HepG2 (cell line): ENCODE results near the gene GOT1. TPM values are rescaled to one million over a fixed set of nuclear protein-coding genes. Genes with fewer than 3 reads are reported as not detected.

Experiments
- ATAC-seq: fragments of 200-7000 bp; cut with Tn5 transposase; 3 replicates; pipeline ENCODE4 v1.9.1; 2020; ENCODE audit warnings: mild to moderate bottlenecking, moderate library complexity
- BruUV-seq: library from RNA; stranded (reverse); fragments of 400-500 nt; replicated peaks from 2 replicates; lab custom pipeline; 2021; lab: Mats Ljungman, UMichigan
- CTCF ChIA-PET: fragments of 300-600 bp; formaldehyde crosslinking; extraction: SDS; loops from one replicate; lab custom pipeline; 2021; ENCODE audit warnings: low total read pairs, inconsistent platforms, low intra/inter-chr PET ratio; lab: Yijun Ruan, JAX
- POLR2A ChIA-PET: fragments of 350-600 bp; sonication (Branson Sonifier 250); formaldehyde crosslinking; loops from one replicate; lab custom pipeline; 2020; ENCODE audit warnings: antibody characterized with exemption, inconsistent platforms; lab: Yijun Ruan, JAX
- DNase-seq: peaks from one replicate; pipeline ENCODE4 v3.0.0-alpha.2; 2015; ENCODE audit warnings: low spot score
- FAIRE-seq: peaks from 3 replicates; lab custom pipeline; 2011; peaks lifted over from hg19 to GRCh38; lab: Jason Lieb, UNC
- H2AFZ ChIP-seq: one replicate; pipeline ENCODE4 v1.6.1; 2011; ENCODE audit warnings: low read length, inconsistent platforms
- H3K27ac ChIP-seq: fragments of 300-600 bp; 3 replicates; pipeline ENCODE4 v1.8.0; 2011; ENCODE audit warnings: mixed run types, mild to moderate bottlenecking, mixed read lengths, low read length, inconsistent platforms; ENCODE audit not compliant: insufficient read depth; ENCODE audit errors: extremely low read length
- H3K27me3 ChIP-seq, 2 experiments: fragments of 200-600 bp in 1 of 2; 2 replicates in 1 of 2; 3 replicates in 1 of 2; pipeline versions ENCODE4 v1.6.0 to v1.8.0; 2011; ENCODE audit warnings: low read length in 2 of 2, mild to moderate bottlenecking in 2 of 2, moderate library complexity in 2 of 2, inconsistent platforms in 1 of 2; ENCODE audit not compliant: insufficient read depth in 2 of 2, control insufficient read depth in 1 of 2
- H3K36me3 ChIP-seq, 2 experiments: fragments of 200-600 bp in 1 of 2; replicated peaks in 1 of 2; 2 replicates in 1 of 2; 3 replicates in 1 of 2; pipeline versions ENCODE4 v1.5.1 to v1.8.0; 2011; ENCODE audit warnings: low read length in 2 of 2, inconsistent platforms in 1 of 2; ENCODE audit not compliant: insufficient read depth in 2 of 2, control insufficient read depth in 1 of 2
- H3K4me1 ChIP-seq: 2 replicates; pipeline ENCODE4 v1.5.1; 2012; ENCODE audit warnings: low read length, inconsistent platforms; ENCODE audit not compliant: insufficient read depth
- H3K4me2 ChIP-seq: 2 replicates; pipeline ENCODE4 v1.6.0; 2011; ENCODE audit warnings: low read depth, low read length, inconsistent platforms
- H3K4me3 ChIP-seq, 3 experiments: fragments of 200-600 bp in 1 of 3; sonication (generic), shearing (Covaris generic) in 1 of 3; replicated peaks in 1 of 3; 2 replicates each; pipeline ENCODE4 v1.5.1; 2011 to 2016; ENCODE audit warnings: low read length in 3 of 3, inconsistent platforms in 2 of 3, low read depth in 2 of 3, mild to moderate bottlenecking in 2 of 3, control low read depth in 1 of 3, mixed read lengths in 1 of 3; ENCODE audit not compliant: insufficient read depth in 1 of 3
- H3K79me2 ChIP-seq: one replicate; pipeline ENCODE4 v1.6.1; 2011; ENCODE audit warnings: low read length, inconsistent platforms; ENCODE audit not compliant: insufficient read depth
- H3K9ac ChIP-seq: 2 replicates; pipeline ENCODE4 v1.6.0; 2011; ENCODE audit warnings: mild to moderate bottlenecking, low read depth, low read length, inconsistent platforms; ENCODE audit not compliant: insufficient read depth
- H3K9me3 ChIP-seq: 2 replicates; pipeline ENCODE4 v1.5.1; 2012; ENCODE audit warnings: mild to moderate bottlenecking, low read length
- H4K20me1 ChIP-seq: 2 replicates; pipeline ENCODE4 v1.6.0; 2011; ENCODE audit warnings: inconsistent platforms, mild to moderate bottlenecking, low read length, moderate library complexity; ENCODE audit not compliant: insufficient read depth
- ARHGAP35 ChIP-seq: sonication (generic); formaldehyde crosslinking; IDR thresholded peaks from 2 replicates; pipeline ENCODE4 v1.9.0; 2022; ENCODE audit warnings: mild to moderate bottlenecking, inconsistent platforms, moderate library complexity, missing genetic modification reagents, borderline replicate concordance
- ATM ChIP-seq: fragments of 450-650 bp; IDR thresholded peaks from 2 replicates; pipeline ENCODE4 v1.7.1; 2017; ENCODE audit warnings: mild to moderate bottlenecking, borderline replicate concordance
- CENPX ChIP-seq: sonication (generic); formaldehyde crosslinking; IDR thresholded peaks from 2 replicates; pipeline ENCODE4 v1.9.0; 2021; ENCODE audit warnings: mild to moderate bottlenecking, missing genetic modification reagents, moderate library complexity
- MAFF ChIP-seq: IDR thresholded peaks from 2 replicates; pipeline ENCODE4 v1.6.1; 2011; ENCODE audit warnings: low read depth, low read length, improper control_type of control experiment
- MAFK ChIP-seq, 2 experiments: IDR thresholded peaks in 1 of 2; conservative IDR thresholded peaks in 1 of 2; 2 replicates each; pipeline ENCODE4 v1.6.1; 2011; ENCODE audit warnings: improper control_type of control experiment in 2 of 2, low read length in 2 of 2
- NONO ChIP-seq, 2 experiments: fragments of 450-650 bp in 1 of 2; sonication (generic) in 1 of 2; formaldehyde crosslinking in 1 of 2; IDR thresholded peaks in 1 of 2; conservative IDR thresholded peaks in 1 of 2; 2 replicates each; pipeline versions ENCODE4 v1.6.1 to v1.8.0; 2017 to 2022; ENCODE audit warnings: mild to moderate bottlenecking in 1 of 2, missing genetic modification reagents in 1 of 2, moderate library complexity in 1 of 2
- RBAK ChIP-seq: sonication (generic); formaldehyde crosslinking; IDR thresholded peaks from 2 replicates; pipeline ENCODE4 v1.5.1; 2020; ENCODE audit warnings: mild to moderate bottlenecking, missing genetic modification reagents
- RORA ChIP-seq: sonication (generic); formaldehyde crosslinking; IDR thresholded peaks from 2 replicates; pipeline ENCODE4 v1.5.0; 2020; ENCODE audit warnings: mild to moderate bottlenecking, missing genetic modification reagents, moderate library complexity
- SPEN ChIP-seq: sonication (generic); formaldehyde crosslinking; IDR thresholded peaks from 2 replicates; pipeline ENCODE4 v1.5.1; 2020; ENCODE audit warnings: low read depth, mild to moderate bottlenecking, missing genetic modification reagents
- USF2 ChIP-seq, 2 experiments: sonication (generic) in 1 of 2; formaldehyde crosslinking in 1 of 2; IDR thresholded peaks; 2 replicates each; pipeline versions ENCODE4 v1.5.1 to v1.6.1; 2011 to 2020; ENCODE audit warnings: borderline replicate concordance in 1 of 2, low read depth in 1 of 2, low read length in 1 of 2, mild to moderate bottlenecking in 1 of 2, missing genetic modification reagents in 1 of 2, moderate library complexity in 1 of 2
- ZNF432 ChIP-seq: sonication (generic); formaldehyde crosslinking; IDR thresholded peaks from 2 replicates; pipeline ENCODE4 v1.5.0; 2020; ENCODE audit warnings: missing genetic modification reagents, mild to moderate bottlenecking, borderline replicate concordance
- WGBS: methylation state at CpG from one replicate; pipeline ENCODE4 v1.1.6; 2017; ENCODE audit warnings: low lambda C conversion rate; 5-methylcytosine and 5-hydroxymethylcytosine counted together
- in situ Hi-C: cut with HindIII; loops from 2 replicates; pipeline ENCODE4 v1.10.0; 2017; ENCODE audit warnings: low pct_unique_long_range_greater_than_20kb; ENCODE audit not compliant: extremely low pct_ligation_motif_present
- intact Hi-C: fragments of 100-400 bp; cut with micrococcal nuclease; formaldehyde crosslinking; loops from one replicate; pipeline ENCODE4 v1.10.0; 2022; ENCODE audit not compliant: unreplicated experiment
- polyA plus RNA-seq, 8 experiments: library from polyadenylated mRNA; depleted of rRNA in 3 of 8; stranded (reverse) in 7 of 8; unstranded in 1 of 8; fragments of >200 nt; fragmentation: Illumina TruSeq in 4 of 8; extraction: Trizol in 4 of 8; gene quantifications; 2 replicates each; pipeline versions ENCODE4 v1.2.1 to v1.2.3, GENCODE V29; 2011 to 2016; ENCODE audit warnings: low read depth in 4 of 8, missing spikeins in 1 of 8, mixed read lengths in 1 of 8; ENCODE audit not compliant: insufficient read depth in 1 of 8
- total RNA-seq, 5 experiments: library from RNA; depleted of rRNA; stranded (reverse); fragments of >200 nt; fragmentation: Illumina TruSeq; extraction: Trizol; gene quantifications; 2 replicates each; pipeline ENCODE4 v1.2.3, GENCODE V29; 2016; ENCODE audit warnings: low read depth in 1 of 5
- TF ChIP-seq, protein P1 (sequence below): sonication (generic); formaldehyde crosslinking; IDR thresholded peaks from 2 replicates; pipeline ENCODE4 v1.4.0; 2020; ENCODE audit warnings: missing genetic modification reagents, mild to moderate bottlenecking, borderline replicate concordance

The GOT1 gene
- total and polyA plus RNA-seq, 2 of the 13 experiments (the other 11 are each of a cell fraction or from before 2014, with no cell fraction given) = 81.2 to 102 TPM

DNA sequence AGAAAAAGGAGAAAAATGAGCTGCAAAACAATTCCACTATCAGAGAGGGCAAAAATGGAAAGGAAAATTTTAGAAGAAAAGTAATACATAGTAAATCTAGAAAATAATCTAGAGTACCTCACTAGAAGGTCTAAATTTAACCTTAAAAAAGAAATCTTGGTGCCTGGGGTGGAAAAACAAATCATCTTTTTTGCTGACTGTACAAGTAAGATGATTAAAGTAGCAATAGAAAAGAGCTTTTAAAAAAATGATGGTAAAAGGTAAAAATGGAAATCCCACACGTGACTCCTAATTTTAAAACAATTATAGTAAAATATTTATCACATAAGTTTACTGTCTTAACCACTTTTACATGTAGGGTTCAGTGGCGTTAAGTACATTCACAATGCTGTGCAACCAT is 28.8 kb upstream of the GOT1 start:
- Histone ChIP-seq H3K27ac (no peak overlapping the region), H4K20me1 (no peaks in the 10 kb centered on the region), H3K9me3 (no peaks in the 10 kb centered on the region), H3K36me3 (no peaks in the 10 kb centered on the region), H3K4me2 (no peak overlapping the region), H3K79me2 (no peaks in the 10 kb centered on the region), H3K27me3 (peaks cover 2 to 11% of the 10 kb centered on the region in 2 experiments; a peak in 4 of 5 replicates), H3K4me1 (no peaks in the 10 kb centered on the region), H3K9ac (no peak overlapping the region), H2AFZ (no peak overlapping the region), H3K4me3 (no peak overlapping the region)
- intact Hi-C loops (no loop called here), in situ Hi-C loops (no loop called here)
- ChIA-PET POLR2A (no interaction called here), CTCF (no interaction called here)
- ATAC-seq (no peak), DNase-seq (no peak), FAIRE-seq (no peak)
- no TSS peak for BruUV-seq
- 0 out of 2 replicates have a peak, but pooled peaks have one; percentile 45 for TF ChIP-seq MAFF
- TF ChIP-seq MAFK (conservative IDR thresholded peaks at IDR 0.05 in 1 of 2, IDR thresholded peaks at IDR 0.05 in 1 of 2; ENCODE audit: low read length in 2 of 2) = peak; percentile 50 to 72
- no peak for TF ChIP-seq SPEN
- 4% methylated on average over 2 of the region's 2 CpGs for WGBS

GRCh38 chr10:99457813-99458212 is 27.4 kb upstream of the GOT1 start:
- Histone ChIP-seq H3K79me2 (no peaks in the 10 kb centered on the region), H3K4me3 (no peak overlapping the region), H3K36me3 (no peaks in the 10 kb centered on the region), H3K4me1 (no peaks in the 10 kb centered on the region), H4K20me1 (no peaks in the 10 kb centered on the region), H3K9ac (no peak overlapping the region), H3K27ac (no peak overlapping the region), H3K27me3 (peaks cover 3 to 13% of the 10 kb centered on the region in 2 experiments; a peak in 4 of 5 replicates), H3K9me3 (no peaks in the 10 kb centered on the region), H3K4me2 (no peak overlapping the region), H2AFZ (no peak overlapping the region)
- DNase-seq (no peak), ATAC-seq (no peak), FAIRE-seq (no peak)
- POLR2A ChIA-PET = no interaction called here
- WGBS = 16% methylated on average over 2 of the region's 2 CpGs
- intact Hi-C loops (no loop called here), in situ Hi-C loops (no loop called here)
- CTCF ChIA-PET = no interaction called here
- no TSS peak for BruUV-seq
- TF ChIP-seq, protein P1, sequence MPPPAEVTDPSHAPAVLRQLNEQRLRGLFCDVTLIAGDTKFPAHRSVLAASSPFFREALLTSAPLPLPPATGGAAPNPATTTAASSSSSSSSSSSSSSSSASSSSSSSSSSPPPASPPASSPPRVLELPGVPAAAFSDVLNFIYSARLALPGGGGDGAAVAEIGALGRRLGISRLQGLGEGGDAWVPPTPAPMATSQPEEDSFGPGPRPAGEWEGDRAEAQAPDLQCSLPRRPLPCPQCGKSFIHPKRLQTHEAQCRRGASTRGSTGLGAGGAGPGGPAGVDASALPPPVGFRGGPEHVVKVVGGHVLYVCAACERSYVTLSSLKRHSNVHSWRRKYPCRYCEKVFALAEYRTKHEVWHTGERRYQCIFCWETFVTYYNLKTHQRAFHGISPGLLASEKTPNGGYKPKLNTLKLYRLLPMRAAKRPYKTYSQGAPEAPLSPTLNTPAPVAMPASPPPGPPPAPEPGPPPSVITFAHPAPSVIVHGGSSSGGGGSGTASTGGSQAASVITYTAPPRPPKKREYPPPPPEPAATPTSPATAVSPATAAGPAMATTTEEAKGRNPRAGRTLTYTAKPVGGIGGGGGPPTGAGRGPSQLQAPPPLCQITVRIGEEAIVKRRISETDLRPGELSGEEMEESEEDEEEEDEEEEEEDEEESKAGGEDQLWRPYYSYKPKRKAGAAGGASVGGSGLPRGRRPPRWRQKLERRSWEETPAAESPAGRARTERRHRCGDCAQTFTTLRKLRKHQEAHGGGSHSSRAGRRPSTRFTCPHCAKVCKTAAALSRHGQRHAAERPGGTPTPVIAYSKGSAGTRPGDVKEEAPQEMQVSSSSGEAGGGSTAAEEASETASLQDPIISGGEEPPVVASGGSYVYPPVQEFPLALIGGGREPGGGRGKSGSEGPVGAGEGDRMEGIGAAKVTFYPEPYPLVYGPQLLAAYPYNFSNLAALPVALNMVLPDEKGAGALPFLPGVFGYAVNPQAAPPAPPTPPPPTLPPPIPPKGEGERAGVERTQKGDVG (CRISPR knock-in tag) = no peak
- TF ChIP-seq ARHGAP35 (CRISPR knock-in tag) (no peak), ATM (no peak), RBAK (no peak), ZNF432 (CRISPR knock-in tag) (no peak), NONO (IDR thresholded peaks at IDR 0.05) (no peak), NONO (CRISPR knock-in tag; conservative IDR thresholded peaks at IDR 0.05) (no peak), RORA (CRISPR knock-in tag) (no peak), USF2 (IDR thresholded peaks at IDR 0.05; ENCODE audit: low read depth, low read length) (no peak), USF2 (CRISPR knock-in tag; IDR thresholded peaks at IDR 0.05; ENCODE audit: borderline replicate concordance) (no peak), CENPX (CRISPR knock-in tag) (no peak)
